Activated B cell treated with CpG ODN at 0.5 μM for 24 hours (primary cell): ENCODE data around the gene ZNF681. TPM values are rescaled to one million over a fixed set of nuclear protein-coding genes. Genes with fewer than 3 reads are reported as not detected.

Experiments
- ATAC-seq: fragments of 200-7000 bp; cut with Tn5 transposase; one replicate; pipeline ENCODE4 v1.10.0; 2021; ENCODE audit warnings: low read depth, mild to moderate bottlenecking, moderate library complexity
- CTCF ChIA-PET: fragments of 350-600 bp; sonication (Branson Sonifier 250); formaldehyde crosslinking; loops from one replicate; lab custom pipeline; 2021; ENCODE audit warnings: antibody characterized with exemption; lab: Charles Lee
- POLR2A ChIA-PET: fragments of 350-600 bp; sonication (Branson Sonifier 250); formaldehyde crosslinking; loops from one replicate; lab custom pipeline; 2021; ENCODE audit warnings: antibody characterized with exemption; lab: Charles Lee
- DNase-seq: peaks from one replicate; pipeline ENCODE4 v3.0.0; 2022
- H3K27ac Mint-ChIP-seq: one replicate; pipeline ENCODE4 v1.8.0; 2020; ENCODE audit warnings: mixed read lengths
- H3K27me3 Mint-ChIP-seq: one replicate; pipeline ENCODE4 v1.8.0; 2021; ENCODE audit warnings: mixed read lengths
- H3K36me3 Mint-ChIP-seq: one replicate; pipeline ENCODE4 v1.8.0; 2021; ENCODE audit warnings: low read depth, mixed read lengths
- H3K4me1 Mint-ChIP-seq: one replicate; pipeline ENCODE4 v1.8.0; 2021; ENCODE audit warnings: mixed read lengths
- H3K4me3 Mint-ChIP-seq: one replicate; pipeline ENCODE4 v1.8.0; 2020; ENCODE audit warnings: mild to moderate bottlenecking, mixed read lengths
- H3K9me3 Mint-ChIP-seq: one replicate; pipeline ENCODE4 v1.8.0; 2020; ENCODE audit warnings: mixed read lengths
- CTCF ChIP-seq: fragments of 200-600 bp; IDR thresholded peaks from one replicate; pipeline ENCODE4 v1.8.0; 2022; ENCODE audit warnings: antibody characterized with exemption, mild to moderate bottlenecking
- intact Hi-C: fragments of 100-400 bp; cut with micrococcal nuclease; formaldehyde crosslinking; loops from one replicate; pipeline ENCODE4 v1.15.1; 2024
- total RNA-seq: library from RNA; stranded (reverse); gene quantifications from 2 replicates; pipeline ENCODE4 v1.2.3, GENCODE V29; 2022

ZNF681 gene
- total RNA-seq, 1 donor from 2014 or later, result 5.5 TPM

GRCh38 chr19:23789246-23789645 lies 30.6 kb upstream of the ZNF681 start:
- H3K36me3 Mint-ChIP-seq, result no peaks in the 10 kb centered on the region
- no peak for TF ChIP-seq CTCF
- ATAC-seq (no peak), DNase-seq (no peak)
- no peak overlapping the region for H3K27ac Mint-ChIP-seq
- no peak overlapping the region for H3K4me3 Mint-ChIP-seq
- ChIA-PET POLR2A (no interaction called here), CTCF (no interaction called here)
- H3K9me3 Mint-ChIP-seq, result no peaks in the 10 kb centered on the region
- no peaks in the 10 kb centered on the region for H3K4me1 Mint-ChIP-seq
- no peaks in the 10 kb centered on the region for H3K27me3 Mint-ChIP-seq
- intact Hi-C loops, result no loop called here

- Mint-ChIP-seq H3K9me3 (no peaks in the 10 kb centered on the region), H3K27ac (no peak overlapping the region), H3K27me3 (no peaks in the 10 kb centered on the region), H3K36me3 (no peaks in the 10 kb centered on the region), H3K4me3 (no peak overlapping the region), H3K4me1 (no peaks in the 10 kb centered on the region)
- CTCF ChIA-PET, result no interaction called here
- intact Hi-C loops, result no loop called here
- DNase-seq (no peak), ATAC-seq (no peak)
- no peak for TF ChIP-seq CTCF
- POLR2A ChIA-PET, result no interaction called here
These were observed 29.7 kb upstream of the ZNF681 start for GRCh38 chr19:23788411-23788810.

- H3K36me3 Mint-ChIP-seq, result no peaks in the 10 kb centered on the region
- ATAC-seq (no peak), DNase-seq (no peak)
- no peaks in the 10 kb centered on the region for H3K9me3 Mint-ChIP-seq
- TF ChIP-seq CTCF, result no peak
- H3K27ac Mint-ChIP-seq, result no peak overlapping the region
- H3K4me3 Mint-ChIP-seq, result no peak overlapping the region
- ChIA-PET POLR2A (no interaction called here), CTCF (no interaction called here)
- H3K4me1 Mint-ChIP-seq, result no peaks in the 10 kb centered on the region
- intact Hi-C loops, result no loop called here
- H3K27me3 Mint-ChIP-seq, result no peaks in the 10 kb centered on the region
These were observed 28.4 kb upstream of the ZNF681 start for GRCh38 chr19:23787106-23787505.

- DNase-seq (no peak), ATAC-seq (no peak)
- ChIA-PET POLR2A (no interaction called here), CTCF (no interaction called here)
- Mint-ChIP-seq H3K4me3 (no peak overlapping the region), H3K9me3 (no peaks in the 10 kb centered on the region), H3K4me1 (no peaks in the 10 kb centered on the region), H3K27me3 (no peaks in the 10 kb centered on the region), H3K36me3 (no peaks in the 10 kb centered on the region), H3K27ac (no peak overlapping the region)
- intact Hi-C loops, result no loop called here
- no peak for TF ChIP-seq CTCF
These were observed 27.3 kb upstream of the ZNF681 start for GRCh38 chr19:23785982-23786381.

GRCh38 chr19:23784274-23784673 lies 25.6 kb upstream of the ZNF681 start:
- Mint-ChIP-seq H3K4me3 (no peak overlapping the region), H3K27me3 (no peaks in the 10 kb centered on the region), H3K27ac (no peak overlapping the region), H3K4me1 (no peaks in the 10 kb centered on the region), H3K9me3 (no peaks in the 10 kb centered on the region), H3K36me3 (peaks cover 3% of the 10 kb centered on the region)
- POLR2A ChIA-PET, result no interaction called here
- intact Hi-C loops, result no loop called here
- CTCF ChIA-PET, result no interaction called here
- no peak for TF ChIP-seq CTCF
- no peak for ATAC-seq
- no peak for DNase-seq
